Measurements from ENCODE around the gene TAF1B.

The TAF1B gene

GRCh38 chr2:9937258-9937657 lies 94.0 kb downstream of the TAF1B start:
- no peak for FAIRE-seq
- no peak for DNase-seq (ENCODE audit: insufficient read length, low spot score)

- FAIRE-seq: no peak
Measured at GRCh38 chr2:9937968-9938367, 94.7 kb downstream of the TAF1B start.

GRCh38 chr2:9939587-9940485 lies 96.6 kb downstream of the TAF1B start:
- FAIRE-seq: no peak
- DNase-seq (ENCODE audit: insufficient read length, low spot score): no peak

More at GRCh38 chr2:9937968-9938367, 94.7 kb downstream of the TAF1B start:
- DNase-seq (ENCODE audit: insufficient read length, low spot score): no peak

DNA sequence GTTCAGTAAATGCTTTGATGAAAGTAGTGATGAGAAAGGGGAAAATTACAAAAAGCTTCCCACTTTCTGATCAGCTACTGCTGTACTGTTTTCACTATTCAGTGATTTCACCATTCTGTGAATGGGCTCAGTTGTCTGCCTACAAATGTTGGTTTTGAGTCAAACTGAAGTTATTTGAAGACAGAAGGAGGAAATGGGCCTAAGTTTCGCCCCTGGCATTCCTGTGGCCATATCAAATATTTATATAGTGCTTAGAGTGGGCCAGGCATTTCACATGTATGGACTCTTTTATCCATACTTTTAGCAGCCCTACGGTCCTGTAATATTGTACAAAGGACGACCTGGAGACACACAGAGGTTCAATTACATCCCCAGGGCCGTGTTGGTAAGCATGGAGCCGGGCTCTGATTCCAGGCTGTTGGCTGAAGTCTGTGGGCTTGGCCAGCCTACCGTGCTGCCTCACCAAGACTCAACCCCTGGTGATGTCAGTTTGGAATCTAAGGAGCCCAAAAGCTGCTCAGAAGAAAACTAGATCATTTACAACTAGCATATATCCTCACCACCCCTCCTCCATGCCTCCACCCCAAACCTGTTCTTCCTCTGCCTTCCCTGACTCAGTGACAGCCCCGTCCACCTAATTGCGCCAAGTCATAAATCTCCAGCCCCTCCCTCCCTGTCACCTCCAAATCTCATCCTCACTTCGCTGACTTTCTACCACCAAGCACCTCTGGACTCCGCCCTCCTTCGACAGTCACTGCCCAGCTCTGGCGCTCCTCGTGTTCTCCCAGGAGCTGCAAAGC lies 98.1 kb downstream of the TAF1B start:
- no peak for DNase-seq (ENCODE audit: insufficient read length, low spot score)

DNA sequence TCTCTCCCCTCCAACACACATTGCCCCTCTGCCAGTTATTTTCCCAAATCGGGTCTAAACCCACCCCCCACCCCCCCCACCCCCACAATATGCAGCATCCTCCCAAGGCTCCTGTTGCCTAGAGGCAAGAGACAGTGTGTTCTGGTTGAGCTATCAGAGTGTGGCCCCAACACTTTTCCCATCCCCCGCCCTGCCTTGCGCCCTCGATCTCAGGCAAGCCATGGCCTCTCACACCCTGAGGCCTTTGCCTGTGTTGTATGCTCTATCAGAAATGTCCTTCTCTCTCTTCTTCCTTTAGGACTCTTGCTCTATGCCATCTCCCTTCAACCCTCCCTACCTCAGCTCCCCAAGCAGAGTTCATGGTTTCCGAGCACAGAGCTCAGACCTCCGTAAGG lies 98.7 kb downstream of the TAF1B start:
- DNase-seq (ENCODE audit: insufficient read length, low spot score): no peak
- FAIRE-seq: no peak

More for the DNA sequence above, 98.1 kb downstream of the TAF1B start:
- FAIRE-seq: no peak

DNA sequence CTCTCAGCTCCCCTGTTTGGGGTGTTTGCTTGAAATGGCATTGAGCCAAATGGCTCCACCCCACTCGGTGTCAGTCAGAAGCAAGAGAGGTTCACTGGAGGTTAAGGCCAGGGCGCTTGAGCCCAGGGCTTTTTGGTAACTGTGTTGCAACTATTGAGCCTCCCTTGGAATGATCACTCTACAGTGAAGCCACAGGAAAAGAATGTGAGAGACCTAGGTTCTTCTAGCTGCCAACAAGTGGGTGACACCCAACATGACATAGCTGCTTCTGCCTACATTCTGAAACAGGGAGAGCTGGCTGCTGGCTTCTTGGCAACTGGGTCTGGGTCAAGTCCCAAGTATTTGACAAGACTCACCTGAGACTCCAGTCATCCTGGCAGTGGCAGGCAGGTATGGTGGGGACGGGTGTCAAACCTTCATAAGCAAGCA lies 101.1 kb downstream of the TAF1B start:
- DNase-seq (ENCODE audit: insufficient read length, low spot score) (no peak), FAIRE-seq (no peak)

GRCh38 chr2:9945596-9945995 lies 102.3 kb downstream of the TAF1B start:
- FAIRE-seq: no peak

DNA sequence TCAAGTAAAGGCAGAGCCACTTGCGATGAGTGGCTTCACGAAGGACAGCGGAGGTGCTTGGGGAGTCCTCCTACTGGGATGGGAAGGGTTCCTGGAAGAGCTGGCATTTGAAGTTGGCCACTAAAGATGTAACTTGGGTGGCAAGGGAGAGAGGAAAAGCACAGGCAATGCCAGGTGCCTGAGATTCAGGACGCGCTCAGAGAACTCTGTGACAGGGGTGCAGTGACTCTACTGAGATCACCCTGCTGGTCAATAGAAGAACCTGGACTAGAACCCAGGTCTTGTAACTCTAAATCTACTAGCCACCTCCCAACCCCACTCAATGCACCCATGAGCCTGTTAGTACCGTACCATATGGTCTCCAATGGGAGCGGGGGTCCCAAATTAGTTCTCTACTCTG lies 102.8 kb downstream of the TAF1B start:
- DNase-seq (ENCODE audit: insufficient read length, low spot score) (no peak), FAIRE-seq (no peak)

More at GRCh38 chr2:9945596-9945995, 102.3 kb downstream of the TAF1B start:
- DNase-seq (ENCODE audit: insufficient read length, low spot score): no peak

DNA sequence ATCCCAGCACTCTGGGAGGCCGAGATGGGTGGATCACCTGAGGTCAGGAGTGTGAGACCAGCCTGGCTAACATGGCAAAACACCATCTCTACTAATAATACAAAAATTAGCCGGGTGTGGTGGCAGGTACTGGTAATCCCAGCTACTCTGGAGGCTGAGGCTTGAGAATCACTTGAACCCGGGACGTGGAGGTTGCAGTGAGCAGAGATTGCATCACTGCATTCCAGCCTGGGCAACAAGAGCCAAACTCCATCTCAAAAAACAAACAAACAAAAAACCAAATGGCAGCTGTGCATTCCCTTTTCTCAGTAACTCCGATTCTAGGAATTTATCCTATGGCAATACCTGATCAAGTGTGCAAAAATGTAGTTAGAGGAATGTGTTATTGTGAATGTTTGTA lies 103.5 kb downstream of the TAF1B start:
- FAIRE-seq: no peak

DNA sequence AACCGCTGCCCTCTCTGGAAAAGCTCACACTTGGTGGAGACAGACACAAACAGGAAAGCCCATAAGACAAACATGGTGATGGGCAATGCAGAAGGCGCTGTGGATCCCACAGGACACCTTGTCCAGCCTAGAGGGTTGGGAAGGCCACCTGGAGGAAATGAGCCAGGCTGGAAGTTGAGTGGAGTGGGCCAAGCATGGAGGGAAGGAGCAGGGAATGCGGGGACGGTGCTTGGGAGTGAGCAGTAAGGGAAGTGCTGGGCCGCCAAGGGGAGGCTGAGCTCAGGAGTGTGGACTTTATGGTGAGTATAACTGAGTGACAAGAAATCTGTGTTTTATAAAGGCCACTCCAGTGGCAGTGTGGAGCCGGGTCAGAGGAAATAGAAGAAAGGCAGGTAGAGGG lies 105.4 kb downstream of the TAF1B start:
- no peak for FAIRE-seq
- no peak for DNase-seq (ENCODE audit: insufficient read length, low spot score)

More for the DNA sequence above, 103.5 kb downstream of the TAF1B start:
- DNase-seq (ENCODE audit: insufficient read length, low spot score): no peak

GRCh38 chr2:9949239-9949991 lies 106.1 kb downstream of the TAF1B start:
- FAIRE-seq: no peak

GRCh38 chr2:9949992-9950520 lies 106.8 kb downstream of the TAF1B start:
- no peak for DNase-seq (ENCODE audit: insufficient read length, low spot score)
- no peak for FAIRE-seq

More at GRCh38 chr2:9949239-9949991, 106.1 kb downstream of the TAF1B start:
- DNase-seq (ENCODE audit: insufficient read length, low spot score): no peak

GRCh38 chr2:9950521-9951271 lies 107.4 kb downstream of the TAF1B start:
- DNase-seq (ENCODE audit: insufficient read length, low spot score) (peak; percentile 76), FAIRE-seq (no peak)

- no peak for FAIRE-seq
- DNase-seq (ENCODE audit: insufficient read length, low spot score): no peak
Measured at GRCh38 chr2:9951272-9951521, 107.9 kb downstream of the TAF1B start.

- DNase-seq (ENCODE audit: insufficient read length, low spot score) (peak; percentile 100), FAIRE-seq (peak; percentile 51)
Measured at GRCh38 chr2:9951522-9952285, 108.4 kb downstream of the TAF1B start, which contains the start of gene GRHL1. Gene GRHL1 (plus strand): TSS chr2:9951693. CDS start chr2:9951834, 141 bp downstream.

GRCh38 chr2:9952286-9952737 lies 109.0 kb downstream of the TAF1B start:
- DNase-seq (ENCODE audit: insufficient read length, low spot score) (no peak), FAIRE-seq (no peak)

GRCh38 chr2:9952856-9953503 lies 109.7 kb downstream of the TAF1B start:
- FAIRE-seq: no peak

DNA sequence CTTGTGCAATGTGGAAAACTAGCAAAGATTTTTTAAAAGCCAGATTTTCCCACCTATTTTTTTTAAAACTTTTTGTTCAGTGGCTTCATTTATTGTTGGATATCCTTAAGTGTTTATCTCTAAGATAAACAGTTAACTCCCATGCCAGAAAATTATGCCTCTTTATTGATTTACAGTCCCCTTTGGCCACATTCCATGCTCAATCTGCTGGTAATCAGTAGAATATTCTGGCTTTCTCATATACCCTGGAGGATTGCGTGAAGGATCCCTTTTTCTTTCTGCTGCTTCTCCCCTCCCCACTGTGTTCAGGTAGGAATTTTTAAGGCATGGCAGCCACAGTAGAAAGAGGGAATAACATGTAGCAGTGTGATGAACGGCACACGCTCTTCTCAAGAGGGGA lies 110.9 kb downstream of the TAF1B start:
- DNase-seq (ENCODE audit: insufficient read length, low spot score) (no peak), FAIRE-seq (peak; percentile 14)

More at GRCh38 chr2:9952856-9953503, 109.7 kb downstream of the TAF1B start:
- no peak for DNase-seq (ENCODE audit: insufficient read length, low spot score)

- DNase-seq (ENCODE audit: insufficient read length, low spot score) (no peak), FAIRE-seq (no peak)
Measured at GRCh38 chr2:9958057-9958456, 114.8 kb downstream of the TAF1B start.

Data from GM19239 (cell line).